ENCODE results near the gene CSNK1A1L. TPM values are rescaled to one million over a fixed set of nuclear protein-coding genes. Genes with fewer than 3 reads are reported as not detected.

Gene CSNK1A1L
- total and polyA plus RNA-seq, 2 of the 8 experiments (the other 6 are each of a cell fraction or from before 2014, with no cell fraction given): not detected

- TF ChIP-seq, protein P1, sequence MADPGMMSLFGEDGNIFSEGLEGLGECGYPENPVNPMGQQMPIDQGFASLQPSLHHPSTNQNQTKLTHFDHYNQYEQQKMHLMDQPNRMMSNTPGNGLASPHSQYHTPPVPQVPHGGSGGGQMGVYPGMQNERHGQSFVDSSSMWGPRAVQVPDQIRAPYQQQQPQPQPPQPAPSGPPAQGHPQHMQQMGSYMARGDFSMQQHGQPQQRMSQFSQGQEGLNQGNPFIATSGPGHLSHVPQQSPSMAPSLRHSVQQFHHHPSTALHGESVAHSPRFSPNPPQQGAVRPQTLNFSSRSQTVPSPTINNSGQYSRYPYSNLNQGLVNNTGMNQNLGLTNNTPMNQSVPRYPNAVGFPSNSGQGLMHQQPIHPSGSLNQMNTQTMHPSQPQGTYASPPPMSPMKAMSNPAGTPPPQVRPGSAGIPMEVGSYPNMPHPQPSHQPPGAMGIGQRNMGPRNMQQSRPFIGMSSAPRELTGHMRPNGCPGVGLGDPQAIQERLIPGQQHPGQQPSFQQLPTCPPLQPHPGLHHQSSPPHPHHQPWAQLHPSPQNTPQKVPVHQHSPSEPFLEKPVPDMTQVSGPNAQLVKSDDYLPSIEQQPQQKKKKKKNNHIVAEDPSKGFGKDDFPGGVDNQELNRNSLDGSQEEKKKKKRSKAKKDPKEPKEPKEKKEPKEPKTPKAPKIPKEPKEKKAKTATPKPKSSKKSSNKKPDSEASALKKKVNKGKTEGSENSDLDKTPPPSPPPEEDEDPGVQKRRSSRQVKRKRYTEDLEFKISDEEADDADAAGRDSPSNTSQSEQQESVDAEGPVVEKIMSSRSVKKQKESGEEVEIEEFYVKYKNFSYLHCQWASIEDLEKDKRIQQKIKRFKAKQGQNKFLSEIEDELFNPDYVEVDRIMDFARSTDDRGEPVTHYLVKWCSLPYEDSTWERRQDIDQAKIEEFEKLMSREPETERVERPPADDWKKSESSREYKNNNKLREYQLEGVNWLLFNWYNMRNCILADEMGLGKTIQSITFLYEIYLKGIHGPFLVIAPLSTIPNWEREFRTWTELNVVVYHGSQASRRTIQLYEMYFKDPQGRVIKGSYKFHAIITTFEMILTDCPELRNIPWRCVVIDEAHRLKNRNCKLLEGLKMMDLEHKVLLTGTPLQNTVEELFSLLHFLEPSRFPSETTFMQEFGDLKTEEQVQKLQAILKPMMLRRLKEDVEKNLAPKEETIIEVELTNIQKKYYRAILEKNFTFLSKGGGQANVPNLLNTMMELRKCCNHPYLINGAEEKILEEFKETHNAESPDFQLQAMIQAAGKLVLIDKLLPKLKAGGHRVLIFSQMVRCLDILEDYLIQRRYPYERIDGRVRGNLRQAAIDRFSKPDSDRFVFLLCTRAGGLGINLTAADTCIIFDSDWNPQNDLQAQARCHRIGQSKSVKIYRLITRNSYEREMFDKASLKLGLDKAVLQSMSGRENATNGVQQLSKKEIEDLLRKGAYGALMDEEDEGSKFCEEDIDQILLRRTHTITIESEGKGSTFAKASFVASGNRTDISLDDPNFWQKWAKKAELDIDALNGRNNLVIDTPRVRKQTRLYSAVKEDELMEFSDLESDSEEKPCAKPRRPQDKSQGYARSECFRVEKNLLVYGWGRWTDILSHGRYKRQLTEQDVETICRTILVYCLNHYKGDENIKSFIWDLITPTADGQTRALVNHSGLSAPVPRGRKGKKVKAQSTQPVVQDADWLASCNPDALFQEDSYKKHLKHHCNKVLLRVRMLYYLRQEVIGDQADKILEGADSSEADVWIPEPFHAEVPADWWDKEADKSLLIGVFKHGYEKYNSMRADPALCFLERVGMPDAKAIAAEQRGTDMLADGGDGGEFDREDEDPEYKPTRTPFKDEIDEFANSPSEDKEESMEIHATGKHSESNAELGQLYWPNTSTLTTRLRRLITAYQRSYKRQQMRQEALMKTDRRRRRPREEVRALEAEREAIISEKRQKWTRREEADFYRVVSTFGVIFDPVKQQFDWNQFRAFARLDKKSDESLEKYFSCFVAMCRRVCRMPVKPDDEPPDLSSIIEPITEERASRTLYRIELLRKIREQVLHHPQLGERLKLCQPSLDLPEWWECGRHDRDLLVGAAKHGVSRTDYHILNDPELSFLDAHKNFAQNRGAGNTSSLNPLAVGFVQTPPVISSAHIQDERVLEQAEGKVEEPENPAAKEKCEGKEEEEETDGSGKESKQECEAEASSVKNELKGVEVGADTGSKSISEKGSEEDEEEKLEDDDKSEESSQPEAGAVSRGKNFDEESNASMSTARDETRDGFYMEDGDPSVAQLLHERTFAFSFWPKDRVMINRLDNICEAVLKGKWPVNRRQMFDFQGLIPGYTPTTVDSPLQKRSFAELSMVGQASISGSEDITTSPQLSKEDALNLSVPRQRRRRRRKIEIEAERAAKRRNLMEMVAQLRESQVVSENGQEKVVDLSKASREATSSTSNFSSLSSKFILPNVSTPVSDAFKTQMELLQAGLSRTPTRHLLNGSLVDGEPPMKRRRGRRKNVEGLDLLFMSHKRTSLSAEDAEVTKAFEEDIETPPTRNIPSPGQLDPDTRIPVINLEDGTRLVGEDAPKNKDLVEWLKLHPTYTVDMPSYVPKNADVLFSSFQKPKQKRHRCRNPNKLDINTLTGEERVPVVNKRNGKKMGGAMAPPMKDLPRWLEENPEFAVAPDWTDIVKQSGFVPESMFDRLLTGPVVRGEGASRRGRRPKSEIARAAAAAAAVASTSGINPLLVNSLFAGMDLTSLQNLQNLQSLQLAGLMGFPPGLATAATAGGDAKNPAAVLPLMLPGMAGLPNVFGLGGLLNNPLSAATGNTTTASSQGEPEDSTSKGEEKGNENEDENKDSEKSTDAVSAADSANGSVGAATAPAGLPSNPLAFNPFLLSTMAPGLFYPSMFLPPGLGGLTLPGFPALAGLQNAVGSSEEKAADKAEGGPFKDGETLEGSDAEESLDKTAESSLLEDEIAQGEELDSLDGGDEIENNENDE (IDR thresholded peaks at IDR 0.05; ENCODE audit: insufficient replicate concordance, low read length): no peak
- TF ChIP-seq BRCA1 (IDR thresholded peaks at IDR 0.05; ENCODE audit: low read depth, low read length) (no peak), CBX8 (IDR thresholded peaks at IDR 0.05; ENCODE audit: borderline replicate concordance, low read depth, low read length) (no peak), CEBPB (IDR thresholded peaks at IDR 0.05; ENCODE audit: low read depth, low read length) (no peak), CBX5 (IDR thresholded peaks at IDR 0.05; ENCODE audit: low read depth, low read length) (no peak), TAF7 (optimal IDR thresholded peaks at IDR 0.05; ENCODE audit: borderline replicate concordance, low read depth, low read length) (no peak), JUN (IDR thresholded peaks at IDR 0.05; ENCODE audit: low read depth, low read length) (no peak), MAFK (IDR thresholded peaks at IDR 0.05; ENCODE audit: low read depth, low read length) (no peak), YY1 (IDR thresholded peaks at IDR 0.05; ENCODE audit: low read depth, low read length) (no peak), CTBP2 (IDR thresholded peaks at IDR 0.05; ENCODE audit: borderline replicate concordance, insufficient read depth, insufficient read length, low read length) (no peak), PHF8 (conservative IDR thresholded peaks at IDR 0.05; ENCODE audit: low read depth, low read length) (no peak), GABPA (IDR thresholded peaks at IDR 0.05; ENCODE audit: borderline replicate concordance, insufficient read depth, low read length) (no peak)
These were observed 28.6 kb downstream of the CSNK1A1L start (continued) for GRCh38 chr13:37076818-37077217.

Measured in H1 (cell line).